Stimulated activated CD8-positive, alpha-beta memory T cell treated with anti-CD3 and anti-CD28 coated beads, Interleukin-7, amount 100 ng/mL, for 24 hours (primary cell): ENCODE results near the gene SLC15A5.

Experiments used
- DNase-seq: peaks from one replicate; pipeline ENCODE4 v3.0.0-alpha.2; 2020; ENCODE audit warnings: low read depth

SLC15A5 gene

DNA sequence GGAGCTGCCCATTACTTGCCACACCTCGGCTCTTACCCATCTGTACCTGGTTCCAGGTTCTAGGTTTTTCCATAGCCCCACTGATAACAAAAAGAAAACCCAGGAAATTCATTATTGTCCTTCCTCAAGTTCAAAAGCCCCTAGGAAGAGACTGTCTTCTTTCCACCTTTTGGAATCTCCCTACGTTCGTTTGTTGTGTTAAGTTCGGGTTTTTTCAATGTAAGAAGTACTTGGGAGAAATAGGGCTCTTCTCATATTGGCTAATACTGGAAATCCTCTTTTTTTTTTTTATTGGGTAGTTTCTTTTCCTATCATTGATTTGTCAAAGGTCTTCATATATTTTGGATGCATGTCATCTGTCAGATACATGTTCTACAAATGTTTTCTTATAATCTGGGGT, 17.3 kb downstream of the SLC15A5 start:
- no peak for DNase-seq

DNA sequence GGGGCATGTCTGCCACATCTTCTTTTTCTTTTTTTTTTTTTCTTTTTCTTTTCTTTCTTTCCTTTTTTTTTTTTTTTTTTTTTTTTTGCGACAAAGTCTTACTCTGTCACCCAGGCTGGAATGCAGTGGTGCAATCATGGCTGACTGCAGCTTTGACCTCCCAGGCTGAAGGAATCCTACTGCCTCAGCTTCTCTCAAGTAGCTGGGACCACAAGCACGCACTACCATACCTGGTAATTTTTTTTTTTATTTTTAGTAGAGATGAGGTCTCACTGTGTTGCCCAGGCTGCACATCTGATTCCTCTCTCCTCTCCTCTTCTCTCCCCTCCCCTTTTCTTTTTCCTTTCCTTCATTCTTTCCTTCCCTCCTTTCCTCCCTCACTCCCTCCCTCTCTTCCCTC, 18.5 kb downstream of the SLC15A5 start:
- no peak for DNase-seq

- no peak for DNase-seq
These were observed 31.2 kb downstream of the SLC15A5 start for GRCh38 chr12:16246264-16246663.

- DNase-seq = no peak
These were observed 32.3 kb downstream of the SLC15A5 start for GRCh38 chr12:16245209-16245608.

DNA sequence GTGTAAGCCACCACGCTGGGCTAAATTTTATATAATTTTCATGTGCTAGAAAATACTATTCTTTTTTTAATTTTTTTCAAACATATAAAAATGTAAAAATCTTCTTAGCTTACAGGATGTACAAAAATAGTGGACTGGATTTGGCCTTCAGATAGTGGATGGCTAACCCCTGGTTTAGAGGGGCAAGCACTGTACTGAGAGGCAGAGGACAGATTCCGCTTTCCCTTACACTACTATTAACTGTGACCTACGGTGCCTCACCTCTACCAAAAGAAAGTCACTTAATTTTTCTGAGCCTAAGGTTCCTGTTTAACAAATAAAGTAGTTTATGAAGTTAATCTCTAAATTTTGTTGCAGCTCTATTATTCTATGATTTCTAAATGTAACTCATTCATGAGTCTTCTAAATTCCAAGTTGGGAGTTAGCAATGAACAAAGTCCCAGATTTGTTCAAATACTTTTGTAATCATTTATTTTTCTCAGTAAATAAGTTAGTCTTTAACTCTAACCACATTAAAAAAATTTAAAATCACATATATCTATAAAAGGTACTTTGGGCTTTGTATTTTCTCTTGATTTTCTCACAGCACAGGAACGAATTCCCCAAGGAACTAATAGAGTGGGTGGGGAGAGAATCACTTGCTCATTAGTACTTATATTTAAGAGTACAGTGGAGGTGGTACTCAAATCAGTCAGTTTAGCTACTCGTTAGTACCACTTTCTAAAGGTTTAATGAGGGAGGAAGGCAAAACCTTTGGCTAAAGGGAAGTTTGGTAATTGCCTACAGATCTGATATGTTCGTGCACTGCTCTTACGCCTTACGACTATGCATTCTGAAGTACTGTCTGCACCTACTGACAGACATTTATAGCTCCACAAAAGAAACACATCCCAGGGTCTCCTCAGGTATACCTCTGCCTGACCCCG, 33.7 kb downstream of the SLC15A5 start:
- DNase-seq = no peak

GRCh38 chr12:16241346-16241745, 36.1 kb downstream of the SLC15A5 start:
- DNase-seq = no peak

- no peak for DNase-seq
These were observed 38.8 kb downstream of the SLC15A5 start for GRCh38 chr12:16238661-16239060.

DNA sequence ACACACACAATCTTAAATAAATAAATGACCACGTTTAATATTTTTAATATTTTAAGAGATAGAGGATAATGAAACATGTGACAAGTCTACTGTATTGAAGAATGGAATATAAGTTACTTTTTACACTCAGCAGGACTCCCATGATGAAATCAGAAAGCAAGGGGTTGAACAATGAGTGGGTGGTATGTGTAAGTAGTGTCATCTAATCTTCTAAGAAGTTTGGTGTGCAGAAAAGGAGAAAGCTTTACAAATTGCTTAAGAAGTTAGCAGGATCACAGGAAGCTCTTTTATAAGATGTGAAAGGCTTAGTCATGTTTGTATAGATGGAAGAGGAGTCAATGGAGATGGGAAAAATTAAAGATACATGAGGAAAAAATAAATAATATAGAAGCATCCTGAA, 47.8 kb downstream of the SLC15A5 start:
- no peak for DNase-seq

DNA sequence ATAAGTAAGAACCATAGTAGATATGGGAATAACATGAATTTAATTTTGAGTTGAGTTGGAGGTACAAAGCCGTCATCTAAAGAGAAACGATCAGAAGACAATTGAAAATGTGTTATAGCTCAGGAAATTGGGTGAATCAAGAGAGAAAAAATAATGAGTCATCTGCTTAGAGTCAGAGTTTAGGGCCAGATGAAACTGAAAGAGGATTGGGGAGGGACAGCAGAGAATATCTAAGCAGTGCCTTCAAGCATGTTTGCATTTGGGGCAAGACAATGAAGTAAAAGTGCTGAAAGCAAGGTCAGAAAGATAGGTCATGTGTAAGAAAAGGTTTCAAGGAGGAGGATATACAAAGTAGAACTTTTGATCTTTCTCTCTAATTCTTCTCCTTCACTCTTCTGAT, 49.4 kb downstream of the SLC15A5 start:
- DNase-seq = no peak

GRCh38 chr12:16225692-16226091, 51.8 kb downstream of the SLC15A5 start:
- DNase-seq = no peak

DNA sequence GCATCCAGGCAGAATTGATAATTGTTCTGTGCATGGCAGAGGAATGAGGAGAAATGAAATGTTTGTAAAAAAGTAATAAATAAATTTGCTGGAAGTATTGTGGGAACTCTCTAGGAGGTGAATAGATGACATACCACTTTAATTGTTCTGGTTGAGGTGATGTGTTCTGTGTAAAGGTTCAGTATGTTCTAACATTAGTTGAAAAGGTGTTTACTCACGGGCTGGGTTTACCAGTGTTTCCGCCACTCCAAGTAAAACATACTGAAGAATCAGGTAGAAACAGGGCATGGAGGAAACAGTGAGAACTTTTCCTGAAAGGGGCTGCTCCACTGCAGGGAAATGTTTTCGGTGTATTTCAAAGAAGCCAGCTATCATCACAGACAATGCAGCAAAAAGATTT, 53.3 kb downstream of the SLC15A5 start:
- no peak for DNase-seq

GRCh38 chr12:16221776-16222175, 55.7 kb downstream of the SLC15A5 start:
- no peak for DNase-seq

DNA sequence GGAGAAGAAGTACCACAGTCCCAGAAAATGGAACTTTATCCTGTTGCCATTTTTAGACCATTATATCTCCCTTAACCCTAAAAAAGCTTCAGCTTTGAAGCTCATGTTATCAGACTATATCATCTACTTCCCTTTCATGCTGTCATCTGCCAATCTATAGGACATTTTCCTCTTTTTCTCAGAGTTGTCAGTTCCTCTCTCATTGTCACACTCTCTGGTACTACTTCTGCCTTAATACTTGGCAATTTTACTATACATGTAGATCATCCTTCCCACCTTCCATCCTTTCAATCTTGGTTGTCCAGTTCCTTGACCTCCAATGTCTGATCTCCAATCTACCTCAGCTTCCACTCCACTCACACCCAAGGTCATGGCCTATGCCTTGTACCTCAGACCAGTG, 57.4 kb downstream of the SLC15A5 start:
- DNase-seq = no peak

- no peak for DNase-seq
These were observed 58.3 kb downstream of the SLC15A5 start for GRCh38 chr12:16218934-16219751.

DNA sequence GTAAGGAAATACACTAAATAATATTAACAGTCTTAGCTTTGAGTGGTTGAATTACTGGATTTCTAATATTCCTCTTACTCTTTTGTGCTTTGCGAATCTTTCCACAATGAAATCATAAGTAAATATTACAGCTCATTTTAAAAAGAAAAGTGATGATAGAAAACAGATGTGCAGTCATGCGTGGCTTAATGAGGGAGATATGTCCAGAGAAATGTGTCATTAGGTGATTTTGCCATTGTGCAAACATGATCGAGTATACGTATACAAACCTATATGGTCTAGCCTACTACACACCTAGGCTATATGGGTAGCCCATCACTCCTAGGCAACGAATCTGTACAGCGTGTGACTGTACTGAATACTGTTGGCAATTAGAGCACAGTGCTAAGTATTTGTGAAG, 59.3 kb downstream of the SLC15A5 start:
- DNase-seq = no peak

GRCh38 chr12:16211731-16212130, 65.8 kb downstream of the SLC15A5 start:
- DNase-seq = no peak

GRCh38 chr12:16198884-16199283, 78.6 kb downstream of the SLC15A5 start:
- DNase-seq = no peak

GRCh38 chr12:16197600-16197999, 79.9 kb downstream of the SLC15A5 start:
- DNase-seq = no peak

DNA sequence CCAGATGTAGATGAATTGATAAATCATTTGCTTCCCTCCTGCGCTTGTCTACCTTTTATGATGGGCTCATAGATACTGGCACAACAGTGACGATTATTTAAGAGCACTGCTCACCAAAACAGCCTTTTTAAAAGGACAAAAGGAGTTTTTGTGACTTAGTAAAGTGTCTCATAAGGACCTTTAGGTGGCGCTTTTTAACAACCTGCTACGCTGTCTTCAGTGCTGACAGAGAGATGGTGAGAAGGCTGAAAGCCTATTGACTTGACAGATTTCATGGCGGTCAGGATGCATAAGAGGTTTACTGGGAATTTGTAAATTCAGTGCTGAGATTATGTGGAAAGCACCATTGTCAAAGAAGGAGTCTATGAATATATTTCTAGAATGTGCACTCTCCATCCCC, 87.6 kb downstream of the SLC15A5 start:
- no peak for DNase-seq

DNA sequence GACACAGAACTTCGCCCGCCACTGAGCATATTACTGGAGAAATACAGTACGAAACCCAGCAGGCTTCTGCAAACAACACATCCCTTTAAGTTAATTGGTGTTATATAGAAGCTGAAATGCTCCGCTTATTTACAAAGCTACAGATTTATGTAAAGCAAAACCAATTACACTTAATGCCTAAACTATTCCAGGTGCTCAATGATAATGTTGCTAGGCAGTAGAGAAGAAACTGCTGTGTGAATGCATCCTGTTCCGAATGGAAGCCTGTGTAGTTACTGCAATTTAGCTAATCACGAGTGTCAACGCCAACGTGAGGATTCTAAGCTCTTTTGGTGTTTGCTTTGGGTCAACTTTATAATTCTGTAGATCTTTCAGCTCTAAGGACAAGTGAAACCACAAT, 89.8 kb downstream of the SLC15A5 start:
- no peak for DNase-seq

- no peak for DNase-seq
These were observed 92.8 kb downstream of the SLC15A5 start for GRCh38 chr12:16184681-16185080.

DNA sequence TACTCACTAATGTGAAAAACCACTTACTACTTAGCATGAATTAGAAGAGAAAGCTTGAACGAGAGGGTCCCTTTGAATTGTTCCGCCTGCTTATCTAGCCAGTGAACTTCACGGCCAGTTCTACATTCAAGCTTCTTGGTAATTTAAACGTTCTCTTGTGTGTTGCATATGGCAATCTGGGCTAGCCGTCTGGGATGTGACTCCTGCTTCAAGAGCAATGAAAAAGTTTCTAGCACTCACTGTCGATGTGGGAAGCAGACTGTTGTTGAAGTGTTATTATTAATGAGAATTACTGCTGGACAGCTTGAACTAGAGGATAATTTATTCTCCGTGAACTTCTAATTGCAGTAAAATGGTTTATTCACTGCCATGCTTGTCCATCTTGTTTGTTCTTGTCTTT, 93.9 kb downstream of the SLC15A5 start:
- DNase-seq = no peak

GRCh38 chr12:16175840-16176239, 101.6 kb downstream of the SLC15A5 start:
- DNase-seq = no peak
